DND-41 (cell line): Measurements from ENCODE around the gene ABHD15.

Experiments
- ATAC-seq: fragments of 200-7000 bp; cut with Tn5 transposase; 3 replicates; pipeline ENCODE4 v1.9.1; 2021; ENCODE audit warnings: low read depth; ENCODE audit not compliant: insufficient read depth
- DNase-seq: peaks from one replicate; pipeline ENCODE4 v3.0.0-alpha.2; 2020
- H2AFZ ChIP-seq: 2 replicates; pipeline ENCODE4 v1.6.0; 2012; ENCODE audit warnings: low read depth, low read length
- H3K27ac ChIP-seq: 2 replicates; pipeline ENCODE4 v1.5.1; 2012; ENCODE audit warnings: low read length, inconsistent platforms
- H3K27me3 ChIP-seq: fragments of 200-600 bp; sonication (generic); 2 replicates; pipeline ENCODE4 v1.6.0; 2012; ENCODE audit warnings: low read length, mild to moderate bottlenecking, inconsistent platforms; ENCODE audit not compliant: insufficient read depth, poor library complexity
- H3K36me3 ChIP-seq: 2 replicates; pipeline ENCODE4 v1.5.1; 2012; ENCODE audit warnings: low read length, inconsistent platforms; ENCODE audit not compliant: insufficient read depth
- H3K4me1 ChIP-seq: 2 replicates; pipeline ENCODE4 v1.5.1; 2012; ENCODE audit warnings: mild to moderate bottlenecking, low read length; ENCODE audit not compliant: insufficient read depth
- H3K4me2 ChIP-seq: 2 replicates; pipeline ENCODE4 v1.6.0; 2012; ENCODE audit warnings: mild to moderate bottlenecking, moderate library complexity, low read length, inconsistent platforms; ENCODE audit not compliant: insufficient read depth
- H3K4me3 ChIP-seq, 2 experiments: fragments of 200-600 bp in 1 of 2; shearing (Covaris generic) in 1 of 2; 2 replicates each; pipeline ENCODE4 v1.5.1; 2012 to 2016; ENCODE audit warnings: inconsistent platforms in 2 of 2, low read length in 2 of 2, mild to moderate bottlenecking in 2 of 2, low read depth in 1 of 2, moderate library complexity in 1 of 2
- H3K79me2 ChIP-seq: 2 replicates; pipeline ENCODE4 v1.6.0; 2012; ENCODE audit warnings: low read length, inconsistent platforms; ENCODE audit not compliant: insufficient read depth
- H3K9ac ChIP-seq: 2 replicates; pipeline ENCODE4 v1.6.0; 2012; ENCODE audit warnings: low read depth, mild to moderate bottlenecking, inconsistent platforms, low read length, moderate library complexity
- H3K9me3 ChIP-seq: 2 replicates; pipeline ENCODE4 v1.5.1; 2012; ENCODE audit warnings: low read length, moderate library complexity, mild to moderate bottlenecking, inconsistent platforms; ENCODE audit not compliant: insufficient read depth, severe bottlenecking
- H4K20me1 ChIP-seq: 2 replicates; pipeline ENCODE4 v1.6.0; 2012; ENCODE audit warnings: low read length; ENCODE audit not compliant: insufficient read depth
- EZH2 ChIP-seq: IDR thresholded peaks from 3 replicates; pipeline ENCODE4 v1.6.1; 2012; ENCODE audit warnings: borderline replicate concordance, low read depth, mild to moderate bottlenecking, moderate library complexity, low read length, inconsistent platforms; ENCODE audit not compliant: severe bottlenecking
- TF ChIP-seq, protein P1 (sequence below): IDR thresholded peaks from 2 replicates; pipeline ENCODE4 v1.5.1; 2012; ENCODE audit warnings: borderline replicate concordance, low read length, moderate library complexity, mild to moderate bottlenecking; ENCODE audit not compliant: poor library complexity, severe bottlenecking; ENCODE audit errors: extremely low read depth

The ABHD15 gene

DNA sequence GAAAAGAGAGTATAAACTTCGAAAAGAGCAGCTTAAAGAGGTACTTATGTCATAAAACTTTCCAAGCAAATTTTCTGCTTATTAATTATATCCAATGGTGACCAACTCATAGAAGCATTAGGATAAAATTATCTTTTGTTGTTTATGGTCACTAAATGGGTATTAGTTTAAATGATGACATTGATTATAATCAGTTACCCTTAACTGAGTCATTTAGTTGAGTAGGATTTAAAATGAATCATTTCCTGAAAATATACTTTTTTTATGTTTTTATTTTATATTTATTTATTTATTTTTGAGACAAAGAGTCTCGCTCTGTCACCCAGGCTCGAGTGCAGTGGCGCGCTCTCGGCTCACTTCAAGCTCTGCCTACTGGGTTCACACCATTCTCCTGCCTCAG lies 55.9 kb downstream of the ABHD15 start:
- H3K36me3 ChIP-seq: peaks cover 83% of the 10 kb centered on the region

More for the DNA sequence above, 55.9 kb downstream of the ABHD15 start:
- no peak overlapping the region for H3K4me3 ChIP-seq
- H3K4me1 ChIP-seq: no peaks in the 10 kb centered on the region
- H3K79me2 ChIP-seq: no peaks in the 10 kb centered on the region
- no peak for TF ChIP-seq EZH2
- TF ChIP-seq, protein P1, sequence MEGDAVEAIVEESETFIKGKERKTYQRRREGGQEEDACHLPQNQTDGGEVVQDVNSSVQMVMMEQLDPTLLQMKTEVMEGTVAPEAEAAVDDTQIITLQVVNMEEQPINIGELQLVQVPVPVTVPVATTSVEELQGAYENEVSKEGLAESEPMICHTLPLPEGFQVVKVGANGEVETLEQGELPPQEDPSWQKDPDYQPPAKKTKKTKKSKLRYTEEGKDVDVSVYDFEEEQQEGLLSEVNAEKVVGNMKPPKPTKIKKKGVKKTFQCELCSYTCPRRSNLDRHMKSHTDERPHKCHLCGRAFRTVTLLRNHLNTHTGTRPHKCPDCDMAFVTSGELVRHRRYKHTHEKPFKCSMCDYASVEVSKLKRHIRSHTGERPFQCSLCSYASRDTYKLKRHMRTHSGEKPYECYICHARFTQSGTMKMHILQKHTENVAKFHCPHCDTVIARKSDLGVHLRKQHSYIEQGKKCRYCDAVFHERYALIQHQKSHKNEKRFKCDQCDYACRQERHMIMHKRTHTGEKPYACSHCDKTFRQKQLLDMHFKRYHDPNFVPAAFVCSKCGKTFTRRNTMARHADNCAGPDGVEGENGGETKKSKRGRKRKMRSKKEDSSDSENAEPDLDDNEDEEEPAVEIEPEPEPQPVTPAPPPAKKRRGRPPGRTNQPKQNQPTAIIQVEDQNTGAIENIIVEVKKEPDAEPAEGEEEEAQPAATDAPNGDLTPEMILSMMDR: no peak
- H2AFZ ChIP-seq: no peak overlapping the region
- no peak for ATAC-seq
- no peaks in the 10 kb centered on the region for H3K9me3 ChIP-seq
- H3K27ac ChIP-seq: no peak overlapping the region
- no peak overlapping the region for H3K9ac ChIP-seq
- DNase-seq: no peak
- H4K20me1 ChIP-seq: no peaks in the 10 kb centered on the region
- H3K4me2 ChIP-seq: no peak overlapping the region
- H3K27me3 ChIP-seq: no peaks in the 10 kb centered on the region
